GM21360 (cell line): ENCODE measurements around the gene TTLL9.

Experiments used
- ATAC-seq: cut with Tn5 transposase; IDR thresholded peaks from one replicate; pipeline ENCODE4 v1.9.1; 2021; ENCODE audit warnings: mild to moderate bottlenecking, moderate library complexity; ENCODE audit not compliant: unreplicated experiment

Gene TTLL9

GRCh38 chr20:31972471-31973021 is 102.1 kb downstream of the TTLL9 start:
- no peak for ATAC-seq

GRCh38 chr20:31974296-31974695 is 103.9 kb downstream of the TTLL9 start:
- ATAC-seq: no peak

- ATAC-seq: no peak
Observed at GRCh38 chr20:31974951-31975487, 104.6 kb downstream of the TTLL9 start.

- no peak for ATAC-seq
Observed at GRCh38 chr20:31975874-31976273, 105.4 kb downstream of the TTLL9 start.

- no peak for ATAC-seq
Observed at GRCh38 chr20:31977080-31977479, 106.6 kb downstream of the TTLL9 start.

- no peak for ATAC-seq
Observed at GRCh38 chr20:31979713-31980426, 109.4 kb downstream of the TTLL9 start.

GRCh38 chr20:31981784-31982183 is 111.3 kb downstream of the TTLL9 start:
- ATAC-seq: no peak

- ATAC-seq: no peak
Observed at GRCh38 chr20:31984981-31985471, 114.6 kb downstream of the TTLL9 start.

GRCh38 chr20:31987744-31988143 is 117.3 kb downstream of the TTLL9 start:
- ATAC-seq: no peak

GRCh38 chr20:31988430-31989015 is 118.1 kb downstream of the TTLL9 start:
- ATAC-seq: no peak

GRCh38 chr20:31989030-31989645 is 118.7 kb downstream of the TTLL9 start:
- no peak for ATAC-seq

- ATAC-seq: no peak
Observed at GRCh38 chr20:31990641-31991338, 120.4 kb downstream of the TTLL9 start.

GRCh38 chr20:31991339-31991705 is 120.9 kb downstream of the TTLL9 start:
- no peak for ATAC-seq

GRCh38 chr20:31992086-31992485 is 121.7 kb downstream of the TTLL9 start:
- ATAC-seq: no peak
